Hematopoietic multipotent progenitor cell treated with erythropoietin and hydrocortisone succinate and interleukin-3 and kit ligand, for 17 days (in vitro differentiated cells): ENCODE data around the gene TRIM25.
"Not testable (repeated sequence)": the region's sequence is repeated elsewhere in the genome, so short reads cannot be mapped to it uniquely, and the experiment has no call there.

ENCODE experiments used
- DNase-seq: peaks from one replicate; pipeline ENCODE4 v3.0.0-alpha.2; 2015; ENCODE audit warnings: low spot score

Gene TRIM25

DNA sequence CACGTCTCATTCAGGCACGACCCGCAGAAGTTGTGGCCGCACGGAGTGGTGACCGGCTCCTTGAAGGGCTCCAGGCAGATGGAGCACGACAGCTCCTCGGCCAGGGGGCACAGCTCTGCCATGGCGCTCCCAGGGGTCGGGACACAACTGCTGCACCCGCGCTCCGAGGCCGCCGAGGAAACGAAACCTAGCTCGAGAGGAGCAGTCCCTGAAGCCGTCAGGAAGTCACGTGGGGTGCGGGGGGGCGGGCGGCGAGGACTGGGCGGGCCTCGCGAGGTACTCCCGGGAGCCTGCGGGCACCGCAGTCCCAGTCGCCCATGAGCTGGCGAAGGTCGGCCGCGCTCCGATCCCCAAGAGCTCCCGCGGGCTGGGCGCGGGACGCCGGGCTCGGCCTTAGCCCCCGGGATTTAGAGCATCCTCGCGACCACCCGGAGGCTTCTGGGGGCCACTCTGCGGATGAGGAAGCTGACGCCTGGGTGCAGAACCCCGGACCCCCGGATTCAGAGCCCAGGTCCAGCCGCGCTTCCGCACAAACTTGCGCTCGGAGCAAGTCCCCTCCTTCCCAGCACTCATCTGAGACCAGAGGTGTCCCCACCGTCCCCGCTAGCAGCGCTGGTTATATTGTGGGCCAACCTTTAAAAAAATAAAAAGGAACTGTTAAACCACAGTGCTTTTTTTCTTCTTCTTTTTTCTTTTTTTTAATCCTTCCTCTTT lies at the start of gene TRIM25:
Gene TRIM25 (minus strand): TSS at position 183 of the 714 bp plus-strand sequence. CDS start 61 bp downstream, at position 122.
- peak; percentile 77 for DNase-seq

GRCh38 chr17:56960596-56961538 lies 47.0 kb upstream of the TRIM25 start, which contains the start of gene COIL:
Gene COIL (minus strand): TSS chr17:56961050. CDS start chr17:56961019, 31 bp downstream.
- peak; percentile 93 for DNase-seq

DNA sequence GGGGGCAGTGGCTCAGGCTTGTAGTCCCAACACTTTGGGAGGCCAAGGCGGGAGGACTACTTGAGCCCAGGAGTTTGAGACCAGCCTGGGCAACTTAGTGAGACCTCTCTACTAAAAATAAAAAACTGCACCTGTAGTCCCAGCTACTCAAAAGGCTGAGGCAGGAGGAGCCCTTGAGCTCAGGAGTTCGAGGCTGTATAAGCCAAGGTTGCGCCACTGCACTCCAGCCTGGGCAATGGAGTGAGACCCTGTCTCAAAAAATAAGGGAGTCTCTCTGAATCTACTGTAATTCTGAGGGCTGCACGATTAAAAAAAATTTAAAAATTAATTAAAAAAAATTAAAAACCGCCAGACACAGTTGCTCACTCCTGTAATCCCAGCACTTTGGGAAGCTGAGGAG lies 43.1 kb upstream of the TRIM25 start:
- no peak for DNase-seq

- no peak for DNase-seq
Measured at GRCh38 chr17:56949595-56949994, 35.7 kb upstream of the TRIM25 start.

- no peak for DNase-seq
Measured at GRCh38 chr17:56948491-56948890, 34.6 kb upstream of the TRIM25 start.

DNA sequence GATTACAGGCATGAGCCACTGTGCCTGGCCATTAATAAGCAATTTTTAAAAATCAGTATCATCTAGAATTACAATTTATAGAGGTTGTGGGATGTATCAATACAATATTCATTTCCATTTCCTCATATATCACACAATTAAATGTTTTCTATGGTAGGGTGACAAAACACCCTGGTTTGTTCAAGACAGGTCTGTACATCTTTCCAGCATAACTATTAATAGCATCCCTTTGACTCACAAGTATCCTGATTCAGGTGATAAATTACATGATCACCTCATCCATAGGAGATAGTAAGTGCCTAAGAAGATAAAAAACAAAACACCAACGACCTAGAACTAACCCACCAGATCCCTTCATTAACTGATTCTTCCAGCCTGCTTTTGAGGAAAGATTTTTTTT lies 33.9 kb upstream of the TRIM25 start:
- no peak for DNase-seq

DNA sequence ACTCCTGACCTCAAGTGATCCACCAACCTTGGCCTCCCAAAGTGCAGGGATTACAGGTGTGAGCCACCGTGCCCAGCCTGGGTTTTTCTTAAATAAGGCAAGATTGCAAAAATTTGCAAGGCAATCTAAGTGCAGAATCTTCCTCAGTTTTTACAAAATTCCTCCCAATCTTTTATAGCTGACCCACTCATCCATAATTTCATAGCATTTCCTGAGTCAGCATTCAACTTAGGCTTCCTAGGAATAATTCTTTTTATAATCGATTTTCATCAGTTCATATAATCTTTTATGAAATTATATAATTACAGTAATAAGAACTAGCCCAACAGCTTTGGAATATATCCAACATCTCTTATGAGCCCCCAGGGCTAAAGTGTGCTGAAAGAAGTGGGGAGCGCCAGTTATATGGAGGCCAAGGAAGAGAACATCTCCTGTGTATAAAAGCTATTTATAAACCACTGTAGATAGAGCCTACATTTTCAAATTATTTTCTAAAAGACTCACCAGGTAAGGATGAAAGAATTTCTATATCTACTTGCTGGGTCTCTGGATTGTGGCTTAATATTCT lies 32.2 kb upstream of the TRIM25 start:
- DNase-seq = no peak

- no peak for DNase-seq
Measured at GRCh38 chr17:56943505-56944125, 29.8 kb upstream of the TRIM25 start.

DNA sequence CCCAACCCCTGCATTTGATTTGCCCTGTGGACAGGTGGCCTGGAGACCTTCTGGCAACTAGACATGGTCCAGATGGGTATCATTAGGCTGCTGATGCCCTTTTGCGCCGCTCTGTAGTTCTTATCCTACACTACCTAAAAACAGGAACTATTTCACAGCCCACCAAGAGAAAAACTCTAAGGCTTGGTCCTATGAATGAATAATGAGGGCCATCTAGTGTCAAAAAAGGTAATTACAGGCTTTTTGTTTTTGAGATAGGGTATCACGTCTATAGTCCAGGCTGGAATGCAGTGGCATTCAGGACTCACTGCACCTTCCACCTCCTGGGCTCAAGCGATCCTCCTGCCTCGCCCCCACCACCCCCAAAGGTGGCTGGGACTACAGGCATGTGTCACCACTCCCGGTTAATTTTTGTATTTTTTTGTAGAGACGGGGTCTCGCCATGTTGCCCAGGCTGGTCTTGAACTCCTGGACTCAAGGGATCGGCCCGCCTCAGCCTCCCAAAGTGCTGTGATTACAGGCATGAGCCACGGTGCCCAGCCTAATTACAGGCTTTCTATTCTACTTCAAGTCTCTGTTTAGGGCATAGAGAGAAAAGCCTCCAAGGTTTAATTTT lies 26.1 kb upstream of the TRIM25 start:
- peak; percentile 83 for DNase-seq

DNA sequence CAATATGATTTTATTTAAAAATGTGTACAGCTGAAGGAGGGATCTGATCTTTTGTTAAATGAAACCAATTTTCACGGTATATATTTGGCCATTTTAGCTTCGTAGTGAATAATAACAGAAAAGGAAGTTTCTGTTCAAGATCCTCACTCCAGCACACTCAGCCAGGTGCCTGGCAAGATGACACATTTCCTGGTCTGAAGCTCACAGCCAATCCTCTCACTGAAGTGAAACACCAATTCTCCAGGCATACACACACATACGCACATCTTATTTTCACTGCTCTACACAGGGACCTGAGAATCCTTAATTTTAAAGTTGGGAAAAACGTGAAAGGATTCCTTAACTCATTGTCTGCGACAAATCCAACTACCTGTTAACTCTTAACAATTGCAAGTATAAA lies 24.4 kb upstream of the TRIM25 start:
- DNase-seq = not testable (repeated sequence)

- no peak for DNase-seq
Measured at GRCh38 chr17:56937687-56938086, 23.8 kb upstream of the TRIM25 start.

GRCh38 chr17:56936697-56937322 lies 23.0 kb upstream of the TRIM25 start:
- no peak for DNase-seq

DNA sequence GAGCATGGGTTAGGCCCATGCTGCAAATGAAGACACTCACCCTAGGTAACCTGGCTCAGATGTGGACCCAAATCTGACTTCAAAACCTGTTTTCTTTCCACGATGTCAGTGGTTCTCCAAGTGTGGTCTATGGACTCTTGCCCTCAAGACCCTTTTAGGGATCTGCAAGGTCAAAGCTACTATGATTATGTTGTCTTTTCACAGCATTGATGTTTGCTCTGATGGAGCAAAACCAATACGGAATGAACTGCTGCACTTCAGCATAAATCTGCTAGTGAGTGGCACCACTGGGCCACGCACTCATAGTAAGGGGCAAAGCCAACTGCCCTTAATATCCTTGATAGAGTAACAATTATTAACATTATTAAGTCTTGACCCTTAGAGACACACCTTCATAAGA lies 21.6 kb upstream of the TRIM25 start:
- DNase-seq = no peak

- no peak for DNase-seq
Measured at GRCh38 chr17:56934280-56934679, 20.4 kb upstream of the TRIM25 start.

GRCh38 chr17:56933868-56934267 lies 20.0 kb upstream of the TRIM25 start:
- no peak for DNase-seq

GRCh38 chr17:56933151-56933745 lies 19.4 kb upstream of the TRIM25 start:
- DNase-seq = no peak

DNA sequence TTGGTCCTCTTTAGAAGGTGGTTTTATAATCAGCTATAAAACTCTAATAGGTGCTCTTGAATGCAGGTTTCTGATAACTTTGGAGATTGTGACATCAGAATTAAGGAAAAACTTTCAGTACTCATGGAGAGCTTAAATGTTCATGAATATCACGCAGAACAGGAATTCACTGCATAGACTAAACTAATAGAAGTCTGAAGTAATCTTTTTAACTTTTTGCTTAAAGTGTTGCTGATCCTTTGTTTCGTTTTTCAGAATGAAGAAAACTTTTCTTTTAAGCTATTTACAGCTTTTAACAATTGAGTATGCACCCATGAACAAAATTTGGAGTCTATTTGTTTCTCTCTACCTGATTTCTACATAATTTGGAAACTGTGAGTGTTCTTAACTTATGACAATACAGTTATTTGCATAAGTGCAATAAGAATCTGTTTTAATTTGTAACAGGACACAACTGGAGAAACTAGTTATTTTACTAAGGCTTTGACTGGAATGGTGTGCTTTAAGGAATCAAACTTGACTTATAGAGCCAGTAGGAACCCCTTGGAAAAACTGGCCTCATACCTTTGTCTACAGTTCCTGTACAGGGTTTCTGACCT lies 17.0 kb upstream of the TRIM25 start:
- no peak for DNase-seq

DNA sequence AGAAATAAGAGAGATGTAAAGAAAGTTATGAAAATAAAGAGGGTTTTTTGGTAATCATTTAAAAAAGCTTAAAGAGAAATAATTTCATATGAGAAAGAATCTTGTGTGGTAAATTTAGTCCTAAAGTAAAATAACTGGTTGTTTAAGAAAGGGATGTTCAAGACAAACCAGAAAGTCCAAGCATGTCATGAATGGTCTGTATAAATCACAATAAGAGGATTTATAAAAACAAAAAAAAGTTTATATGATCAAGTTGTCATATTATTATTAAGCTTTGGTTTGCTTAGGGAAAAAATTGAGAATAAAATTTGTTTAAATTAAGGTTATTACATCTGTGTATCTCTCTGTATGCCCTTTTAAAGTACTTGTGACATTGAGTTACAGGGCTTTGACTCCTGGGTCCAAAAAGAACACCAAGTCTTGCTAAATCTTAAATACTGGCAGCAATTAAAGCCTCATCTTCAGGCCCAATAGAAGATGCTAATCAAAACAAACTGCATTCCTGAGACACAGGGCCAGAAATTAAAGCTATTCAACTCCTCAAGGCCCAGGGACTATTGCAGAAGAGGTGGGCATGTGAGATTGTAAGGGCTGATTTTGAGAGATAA lies 15.6 kb upstream of the TRIM25 start:
- DNase-seq = no peak

DNA sequence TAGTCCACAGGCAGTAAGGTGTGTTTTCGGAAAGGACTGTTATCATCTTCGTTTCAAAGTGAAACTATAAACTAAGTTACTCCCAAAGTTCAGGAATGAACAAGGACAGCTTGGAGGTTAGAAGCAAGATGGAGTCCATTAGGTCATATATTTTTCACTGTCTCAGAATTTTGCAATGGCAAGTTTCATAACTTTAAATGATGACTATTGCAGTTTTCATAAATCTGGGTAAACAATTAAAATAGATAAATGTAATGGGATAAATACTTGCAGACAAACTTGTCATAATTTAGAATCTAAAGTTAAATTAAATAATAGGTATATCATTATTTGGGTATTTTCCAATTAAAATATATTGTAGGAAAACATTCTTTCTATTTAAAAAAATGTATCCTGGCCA lies 14.7 kb upstream of the TRIM25 start:
- DNase-seq = no peak

- no peak for DNase-seq
Measured at GRCh38 chr17:56926704-56927103, 12.9 kb upstream of the TRIM25 start.
